GM13977 (cell line): Measurements from ENCODE around the gene OR1I1.

Experiments
- DNase-seq: peaks from one replicate; pipeline ENCODE4 v3.0.0; 2012; ENCODE audit warnings: low spot score
- in situ Hi-C: fragments of 300-500 bp; cut with MboI; formaldehyde crosslinking; loops from one replicate; pipeline ENCODE4 v1.12.0; 2022; ENCODE audit warnings: low sequenced_read_pairs, low pct_unique_long_range_greater_than_20kb, mixed read lengths, inconsistent platforms; ENCODE audit not compliant: unreplicated experiment
- TF ChIP-seq, protein P1 (sequence below): IDR thresholded peaks from 2 replicates; pipeline ENCODE4 v1.5.1; 2012; ENCODE audit warnings: mild to moderate bottlenecking, control low read depth; ENCODE audit not compliant: insufficient read depth; ENCODE audit errors: extremely low read depth, missing control alignments

Gene OR1I1

DNA sequence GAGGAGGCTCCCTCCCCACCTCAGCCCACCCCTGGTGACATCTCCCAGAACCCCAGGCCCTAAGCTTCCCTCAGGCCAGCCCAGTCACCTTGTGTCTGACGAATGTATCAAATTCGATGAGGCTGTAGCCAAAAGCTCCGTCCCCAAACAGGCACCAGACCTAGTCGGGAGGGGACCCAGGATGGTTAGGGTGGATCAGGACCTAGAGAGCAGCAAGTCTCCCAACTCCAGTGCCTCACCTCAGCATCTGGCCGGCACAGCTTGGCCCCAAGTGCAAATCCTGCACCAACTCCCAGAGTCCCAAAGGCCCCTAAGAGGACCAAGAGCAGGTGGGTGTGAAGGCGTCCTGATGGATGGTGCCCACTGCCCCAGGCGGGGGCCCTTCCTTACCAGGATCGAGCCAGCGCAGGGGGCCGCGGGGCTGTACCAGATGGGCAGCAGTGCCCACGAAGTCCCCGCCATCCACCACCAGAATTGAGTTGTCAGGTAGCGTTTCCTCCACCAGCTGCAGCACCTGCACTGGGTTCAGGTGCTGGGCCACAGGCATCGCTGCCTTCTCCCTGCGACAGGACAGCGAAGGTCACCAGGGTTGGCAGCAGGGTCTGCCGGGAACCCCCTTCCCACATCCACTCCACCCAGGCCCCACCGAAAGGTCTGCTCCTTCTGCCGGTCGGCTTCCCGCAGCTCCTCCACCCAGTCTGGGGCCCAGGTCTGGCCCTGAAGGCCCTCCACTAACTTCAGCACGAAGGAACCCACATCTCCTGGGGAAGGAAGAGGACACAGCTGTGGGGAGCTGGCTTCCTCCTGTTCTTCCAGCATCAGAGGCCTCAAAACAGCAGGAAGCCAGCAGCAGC lies 34.0 kb downstream of the OR1I1 start:
- TF ChIP-seq, protein P1, sequence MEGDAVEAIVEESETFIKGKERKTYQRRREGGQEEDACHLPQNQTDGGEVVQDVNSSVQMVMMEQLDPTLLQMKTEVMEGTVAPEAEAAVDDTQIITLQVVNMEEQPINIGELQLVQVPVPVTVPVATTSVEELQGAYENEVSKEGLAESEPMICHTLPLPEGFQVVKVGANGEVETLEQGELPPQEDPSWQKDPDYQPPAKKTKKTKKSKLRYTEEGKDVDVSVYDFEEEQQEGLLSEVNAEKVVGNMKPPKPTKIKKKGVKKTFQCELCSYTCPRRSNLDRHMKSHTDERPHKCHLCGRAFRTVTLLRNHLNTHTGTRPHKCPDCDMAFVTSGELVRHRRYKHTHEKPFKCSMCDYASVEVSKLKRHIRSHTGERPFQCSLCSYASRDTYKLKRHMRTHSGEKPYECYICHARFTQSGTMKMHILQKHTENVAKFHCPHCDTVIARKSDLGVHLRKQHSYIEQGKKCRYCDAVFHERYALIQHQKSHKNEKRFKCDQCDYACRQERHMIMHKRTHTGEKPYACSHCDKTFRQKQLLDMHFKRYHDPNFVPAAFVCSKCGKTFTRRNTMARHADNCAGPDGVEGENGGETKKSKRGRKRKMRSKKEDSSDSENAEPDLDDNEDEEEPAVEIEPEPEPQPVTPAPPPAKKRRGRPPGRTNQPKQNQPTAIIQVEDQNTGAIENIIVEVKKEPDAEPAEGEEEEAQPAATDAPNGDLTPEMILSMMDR = no peak
- in situ Hi-C loops = no loop called here
- no peak for DNase-seq

DNA sequence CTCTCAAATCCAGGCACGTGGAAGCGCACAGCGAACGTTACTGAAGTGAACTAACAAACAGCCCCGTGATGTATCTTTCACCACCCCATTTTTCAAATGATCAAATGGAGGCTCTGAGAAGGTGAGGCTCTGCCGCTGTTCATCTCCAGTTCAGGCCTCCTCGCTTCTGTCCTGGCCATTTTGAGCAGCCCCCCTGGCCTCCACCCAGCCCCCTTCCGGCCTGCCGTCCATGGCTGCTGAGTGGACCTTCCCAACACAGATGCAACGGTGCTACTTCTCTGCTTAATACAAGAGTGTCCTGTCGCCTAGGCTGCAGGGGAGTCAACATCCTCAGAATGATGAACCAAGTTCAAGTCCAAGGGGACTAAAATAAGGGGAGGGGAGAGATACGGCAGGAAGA lies 34.8 kb downstream of the OR1I1 start:
- in situ Hi-C loops = no loop called here
- TF ChIP-seq, protein P1 = no peak
- no peak for DNase-seq

DNA sequence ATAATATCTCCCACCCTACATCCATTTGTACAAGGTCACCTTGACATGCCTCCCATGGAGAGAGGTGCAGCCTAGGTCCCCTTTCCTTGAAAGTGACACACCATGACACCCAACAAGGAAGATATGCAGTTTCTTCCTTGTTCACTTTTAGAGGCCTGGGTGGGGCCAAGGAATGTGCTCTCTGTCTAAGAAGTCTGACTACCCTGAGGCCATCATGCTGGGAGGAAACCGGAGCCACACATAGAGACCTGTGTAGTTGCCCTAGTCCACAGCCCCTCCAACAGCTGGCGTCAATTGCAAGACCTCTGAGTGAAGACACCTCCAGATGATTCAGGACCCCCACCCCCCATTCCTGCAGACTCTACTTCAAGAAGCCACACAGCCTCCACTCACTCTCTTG lies 36.2 kb downstream of the OR1I1 start:
- TF ChIP-seq, protein P1 = no peak
- DNase-seq = no peak
- in situ Hi-C loops = no loop called here

DNA sequence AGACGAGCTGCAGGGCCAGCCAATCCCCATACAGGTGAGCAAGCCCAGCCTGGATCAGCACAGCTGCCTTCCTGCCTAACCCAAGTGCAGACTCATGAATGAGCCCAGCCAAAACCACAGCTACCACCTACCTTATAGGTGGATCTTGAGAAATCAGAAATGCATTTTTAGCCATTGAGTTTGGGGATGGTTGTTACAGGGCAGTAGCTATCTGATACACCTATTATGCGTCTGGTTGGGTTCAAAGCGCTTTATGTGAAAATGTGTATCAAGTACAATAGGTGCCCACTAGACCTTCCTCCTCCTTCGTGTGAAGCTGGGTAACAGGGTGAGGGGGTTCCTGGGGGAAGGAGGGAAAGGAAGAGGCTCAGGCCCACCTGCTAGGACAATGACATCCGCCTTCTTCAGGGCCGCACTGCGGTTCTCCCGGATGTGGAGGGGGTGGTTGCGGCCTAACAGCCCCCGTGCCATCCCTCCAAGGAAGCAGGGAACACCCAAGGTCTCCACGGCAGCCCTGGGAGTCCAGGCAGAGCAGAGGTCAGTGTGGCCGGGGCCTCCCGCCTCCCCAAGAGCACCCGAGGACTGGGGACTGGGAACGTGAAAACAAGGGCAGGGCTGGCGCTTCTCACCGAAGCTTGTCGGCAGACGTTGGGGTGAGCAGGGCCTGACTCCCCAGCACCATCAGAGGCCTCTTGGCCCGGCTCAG lies 36.9 kb downstream of the OR1I1 start:
- no peak for DNase-seq
- in situ Hi-C loops = no loop called here
- TF ChIP-seq, protein P1 = no peak

DNA sequence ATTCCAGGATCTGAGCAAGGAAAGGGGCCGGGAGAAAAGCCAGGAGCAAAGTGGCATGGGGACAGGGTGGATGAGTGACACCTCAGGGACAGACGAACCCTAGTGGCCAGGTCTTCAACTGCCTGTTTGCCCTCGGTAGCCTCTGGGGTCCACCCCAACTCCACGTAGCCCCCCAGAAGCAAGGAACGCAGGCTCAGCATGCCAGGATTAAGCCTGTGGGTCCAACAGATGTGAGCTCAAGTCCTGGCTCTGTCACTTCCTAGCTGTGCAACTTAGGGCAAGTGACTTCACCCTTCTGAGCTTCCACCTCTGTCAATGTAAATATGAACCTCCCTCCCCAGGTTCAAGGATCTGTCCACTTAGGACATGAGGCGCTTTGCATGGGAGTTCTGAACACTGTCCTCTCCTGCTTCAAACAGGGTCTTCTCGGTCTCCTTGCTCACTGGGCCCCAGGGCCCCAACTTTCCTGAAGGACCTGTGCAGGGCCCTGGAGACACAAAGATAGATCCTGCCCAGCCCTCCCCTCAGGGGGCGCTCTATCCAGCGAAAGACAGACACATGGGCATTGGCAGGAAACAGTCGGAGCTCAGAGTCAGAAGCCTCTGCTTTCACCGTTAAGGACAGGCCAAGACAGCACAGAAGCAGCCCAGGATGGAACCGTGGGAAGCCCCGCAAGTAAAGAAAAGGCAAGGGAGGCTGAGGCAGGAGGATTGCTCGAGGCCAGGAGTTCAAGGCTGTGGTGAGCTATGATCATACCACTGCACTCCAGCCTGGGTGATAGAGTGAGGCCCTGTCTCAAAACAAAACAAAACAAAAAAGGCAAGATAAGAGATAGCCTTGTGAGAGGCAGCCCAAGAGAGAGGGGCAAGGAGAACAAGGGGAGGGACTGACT lies 38.4 kb downstream of the OR1I1 start:
- TF ChIP-seq, protein P1 = no peak
- in situ Hi-C loops = no loop called here
- DNase-seq = no peak

DNA sequence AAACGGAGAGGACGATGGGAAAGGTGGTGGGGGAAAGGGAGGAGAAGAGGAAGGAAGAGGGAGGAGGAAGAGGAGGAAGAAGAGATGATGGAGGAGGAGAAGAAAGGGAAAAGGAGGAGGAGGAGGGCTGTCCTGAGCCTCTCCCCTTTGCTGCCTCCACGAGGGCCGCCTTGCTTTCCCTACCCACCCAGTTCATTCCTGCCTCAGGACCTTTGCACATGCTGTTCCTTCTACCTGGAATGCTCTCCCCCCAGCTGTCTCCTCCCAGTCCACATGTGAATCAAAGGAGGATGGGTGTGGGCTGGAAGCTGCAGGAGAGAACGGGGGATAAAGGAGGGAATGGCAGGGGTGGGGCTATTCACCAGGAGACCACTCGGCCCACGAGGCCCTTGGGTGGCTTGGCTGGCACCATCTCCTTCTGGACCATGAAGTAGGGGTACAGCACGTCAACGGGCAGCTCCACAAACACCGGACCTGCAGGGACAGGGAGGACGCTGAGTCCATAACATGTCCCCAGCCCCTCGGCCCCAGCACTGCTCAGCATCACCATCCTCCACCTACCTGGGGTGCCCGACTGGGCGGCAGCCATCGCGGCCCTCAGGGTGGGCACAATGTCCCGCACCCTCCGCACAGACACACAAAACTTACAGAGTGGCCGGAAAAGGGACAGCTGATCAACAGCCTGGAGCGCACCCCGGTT lies 40.5 kb downstream of the OR1I1 start:
- DNase-seq = no peak
- TF ChIP-seq, protein P1 = no peak
- in situ Hi-C loops = no loop called here
